Brain pericyte (primary cell): ENCODE measurements around the gene WDR4.
"Not testable (repeated sequence)": the region's sequence is repeated elsewhere in the genome, so short reads cannot be mapped to it uniquely, and the experiment has no call there.

ENCODE experiments used
- DNase-seq: peaks from one replicate; pipeline ENCODE4 v3.0.0-alpha.2; 2012; ENCODE audit warnings: low read depth, low spot score

The WDR4 gene

DNA sequence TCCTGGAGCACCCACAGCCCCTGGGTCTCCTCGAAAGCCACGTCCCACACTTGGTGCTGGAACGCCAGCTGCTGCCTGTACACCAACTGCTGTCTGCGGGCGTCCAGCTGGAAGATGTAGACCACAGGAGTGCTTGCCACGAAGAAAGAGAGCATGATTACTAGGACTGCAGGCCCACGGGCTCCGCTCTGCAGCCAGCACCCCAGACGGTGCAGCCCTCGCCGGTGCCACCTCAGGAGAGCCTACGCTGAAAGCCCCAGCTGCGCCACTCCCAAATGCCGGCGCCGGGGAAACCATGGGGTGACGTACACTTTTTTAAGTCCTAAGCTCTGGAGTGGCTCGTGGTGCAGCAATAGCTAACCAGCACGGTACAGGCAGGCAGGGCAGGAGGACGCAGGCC is 25.7 kb downstream of the WDR4 start:
- DNase-seq = no peak

GRCh38 chr21:42852925-42853570 is 26.3 kb downstream of the WDR4 start:
- DNase-seq = no peak

- DNase-seq = no peak
Measured at GRCh38 chr21:42851812-42852665, 27.3 kb downstream of the WDR4 start.

GRCh38 chr21:42850866-42851391 is 28.4 kb downstream of the WDR4 start:
- DNase-seq = no peak

DNA sequence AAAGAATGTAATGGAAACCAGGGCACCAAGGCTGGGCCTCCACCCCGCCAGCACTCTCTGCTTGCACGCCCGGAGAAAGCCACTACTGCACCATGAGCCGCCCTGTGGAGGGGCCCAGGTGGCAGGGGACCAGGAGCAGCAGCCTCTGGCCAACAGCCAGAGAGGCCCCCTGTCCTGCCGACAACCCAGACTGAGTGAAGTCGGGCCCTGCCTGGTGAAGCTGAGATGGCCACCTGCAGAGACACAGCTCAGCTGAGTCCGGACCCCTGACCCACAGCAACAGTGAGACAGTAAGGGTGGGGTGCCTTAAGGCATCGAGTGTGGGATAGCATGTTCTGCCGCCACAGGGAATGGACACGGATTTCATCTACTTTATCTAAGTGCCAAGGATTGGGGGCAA is 28.9 kb downstream of the WDR4 start:
- no peak for DNase-seq

GRCh38 chr21:42849759-42850412 is 29.5 kb downstream of the WDR4 start:
- no peak for DNase-seq

DNA sequence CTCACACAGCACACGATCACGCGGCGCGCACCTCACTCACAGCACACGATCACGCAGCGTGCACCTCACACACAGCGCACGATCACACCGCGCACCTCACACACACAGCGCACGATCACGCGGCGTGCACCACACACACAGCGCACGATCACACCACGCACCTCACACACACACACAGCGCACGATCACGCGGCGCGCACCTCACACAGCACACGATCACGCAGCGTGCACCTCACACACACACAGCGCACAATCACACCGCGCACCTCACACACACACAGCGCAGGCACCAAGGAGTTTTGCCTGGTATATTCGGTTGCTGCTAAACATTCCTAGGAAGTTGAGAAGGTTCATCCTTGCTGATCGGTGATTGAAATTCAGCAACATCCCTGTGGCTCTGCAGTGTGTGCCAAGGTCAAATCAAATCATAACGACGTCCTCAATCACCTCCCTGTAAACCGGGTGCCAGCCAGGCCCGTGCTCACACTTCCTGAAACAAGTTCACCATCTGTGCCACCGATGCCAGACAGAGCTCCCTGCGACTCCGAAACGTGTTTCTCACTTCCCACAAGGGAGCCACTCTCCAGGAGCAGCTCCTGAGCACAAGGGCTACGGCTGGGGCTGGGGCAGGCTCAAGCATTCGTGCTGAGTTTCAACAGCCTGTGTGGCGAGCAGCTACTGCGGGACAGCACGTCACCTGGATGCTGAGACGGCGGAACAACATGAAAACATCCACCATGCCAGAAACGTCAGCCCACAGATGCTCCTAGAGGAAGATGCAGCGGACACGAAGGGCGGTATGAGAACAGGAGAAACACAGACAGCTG is 30.2 kb downstream of the WDR4 start:
- no peak for DNase-seq

DNA sequence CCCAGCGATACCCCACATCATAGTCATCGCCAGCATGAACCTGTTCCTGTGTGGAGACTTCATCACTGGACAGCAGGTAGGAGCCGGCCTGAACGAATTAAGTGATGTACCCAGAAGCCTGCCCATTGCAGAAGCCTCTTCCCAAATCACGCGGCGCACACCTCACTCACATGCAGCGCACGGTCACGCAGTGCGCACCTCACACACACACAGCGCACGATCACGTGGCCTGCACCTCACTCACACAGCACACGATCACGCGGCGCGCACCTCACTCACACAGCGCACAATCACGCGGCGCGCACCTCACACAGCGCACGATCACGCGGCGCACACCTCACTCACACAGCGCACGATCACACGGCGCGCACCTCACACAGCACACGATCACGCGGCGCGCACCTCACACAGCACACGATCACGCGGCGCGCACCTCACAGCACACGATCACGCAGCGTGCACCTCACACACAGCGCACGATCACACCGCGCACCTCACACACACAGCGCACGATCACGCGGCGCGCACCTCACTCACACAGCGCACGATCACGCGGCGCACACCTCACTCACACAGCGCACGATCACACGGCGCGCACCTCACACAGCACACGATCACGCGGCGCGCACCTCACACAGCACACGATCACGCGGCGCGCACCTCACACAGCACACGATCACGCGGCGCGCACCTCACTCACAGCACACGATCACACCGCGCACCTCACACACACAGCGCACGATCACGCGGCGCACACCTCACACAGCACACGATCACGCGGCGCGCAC is 31.0 kb downstream of the WDR4 start:
- DNase-seq = not testable (repeated sequence)

DNA sequence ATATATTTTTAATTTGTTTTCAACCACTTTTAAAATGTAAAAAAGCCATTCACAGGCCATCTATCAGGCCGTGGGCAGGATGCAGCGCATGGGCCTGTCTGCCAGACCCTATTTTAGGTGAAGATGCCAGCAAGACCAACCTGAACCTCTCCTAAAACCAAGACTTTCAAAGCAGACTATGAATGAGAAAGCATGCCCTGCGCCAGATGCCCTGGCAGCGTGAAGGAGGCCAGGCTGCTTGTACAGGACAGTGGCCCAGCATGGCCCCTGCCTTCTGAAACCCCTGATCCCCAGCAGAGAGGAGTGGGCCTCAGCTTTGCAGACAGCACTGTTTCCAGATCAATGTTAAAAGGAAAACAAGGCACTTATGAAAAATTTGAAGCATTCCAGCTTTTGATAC is 31.6 kb downstream of the WDR4 start:
- DNase-seq = no peak

GRCh38 chr21:42847051-42847707 is 32.2 kb downstream of the WDR4 start:
- DNase-seq = no peak

DNA sequence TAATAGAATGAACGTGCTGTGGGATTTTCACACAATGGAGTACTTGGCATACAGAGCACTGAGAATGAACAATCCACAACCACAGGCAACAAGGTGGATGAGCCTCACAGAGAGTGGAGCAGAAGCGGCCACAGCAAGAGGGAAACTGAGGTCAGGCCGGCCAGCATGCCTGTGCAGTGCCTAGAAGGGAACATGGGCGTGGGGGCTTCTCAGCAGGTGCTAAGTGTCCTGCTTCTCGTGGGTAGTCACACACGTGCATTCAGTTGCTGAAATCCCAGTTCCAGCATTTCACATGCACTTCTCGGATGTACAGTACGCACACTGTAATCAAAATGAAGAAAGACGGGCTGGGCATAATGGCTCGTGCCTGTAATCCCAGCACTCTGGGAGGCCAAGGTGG is 33.1 kb downstream of the WDR4 start:
- DNase-seq = no peak

DNA sequence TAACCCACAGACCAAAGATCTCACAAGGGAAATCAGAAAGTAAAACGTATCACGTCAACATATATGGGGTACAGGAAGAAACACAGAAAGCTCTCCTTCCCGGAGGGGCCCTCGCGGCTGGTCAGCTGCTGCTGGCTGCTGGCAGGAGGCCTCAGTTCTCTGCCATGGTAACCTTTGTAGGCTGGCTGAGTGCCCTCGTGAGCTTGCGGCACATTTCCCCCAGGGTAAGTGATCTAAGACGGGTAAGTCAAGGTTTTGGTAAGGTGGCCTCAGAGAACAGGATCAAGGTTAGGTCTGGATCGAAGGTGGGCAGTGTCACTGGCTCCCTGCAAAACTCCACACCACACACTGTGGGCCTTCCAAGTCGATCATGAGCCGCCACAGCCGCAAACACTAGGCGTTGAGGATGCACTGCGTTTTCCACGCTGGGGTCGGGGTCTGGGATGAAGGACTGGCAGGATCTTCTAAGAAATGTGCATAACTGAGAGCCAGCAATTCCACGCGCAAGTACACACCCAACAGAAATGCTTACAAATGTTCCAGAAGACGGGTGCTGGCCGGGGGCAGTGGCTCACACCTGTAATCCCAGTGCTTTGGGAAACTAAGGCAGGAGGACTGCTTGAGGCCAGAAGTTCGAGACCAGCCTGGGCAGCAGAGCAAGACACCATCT is 33.9 kb downstream of the WDR4 start:
- no peak for DNase-seq

- DNase-seq = no peak
Measured at GRCh38 chr21:42844411-42845113, 34.8 kb downstream of the WDR4 start.

DNA sequence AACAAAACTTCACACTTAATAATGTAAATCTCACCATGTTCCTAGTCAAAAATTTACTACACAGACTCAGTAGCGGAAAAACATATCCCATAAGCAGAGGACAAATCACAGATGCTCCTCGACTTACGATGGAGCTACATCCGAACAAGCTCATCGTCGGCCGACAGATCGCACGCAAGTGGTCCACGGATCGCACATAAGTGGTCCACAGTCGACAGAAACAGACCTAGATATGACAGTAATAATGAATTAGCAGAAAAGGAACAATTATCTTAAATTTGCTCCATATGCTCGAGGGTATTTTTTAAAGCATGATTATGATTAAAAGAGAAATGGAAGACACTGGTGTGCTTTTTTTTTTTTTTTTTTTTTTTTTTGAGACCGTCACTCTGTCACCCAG is 36.3 kb downstream of the WDR4 start:
- DNase-seq = no peak

- not testable (repeated sequence) for DNase-seq
Measured at GRCh38 chr21:42841916-42842655, 37.3 kb downstream of the WDR4 start.

GRCh38 chr21:42841156-42841915 is 38.0 kb downstream of the WDR4 start:
- DNase-seq = no peak

DNA sequence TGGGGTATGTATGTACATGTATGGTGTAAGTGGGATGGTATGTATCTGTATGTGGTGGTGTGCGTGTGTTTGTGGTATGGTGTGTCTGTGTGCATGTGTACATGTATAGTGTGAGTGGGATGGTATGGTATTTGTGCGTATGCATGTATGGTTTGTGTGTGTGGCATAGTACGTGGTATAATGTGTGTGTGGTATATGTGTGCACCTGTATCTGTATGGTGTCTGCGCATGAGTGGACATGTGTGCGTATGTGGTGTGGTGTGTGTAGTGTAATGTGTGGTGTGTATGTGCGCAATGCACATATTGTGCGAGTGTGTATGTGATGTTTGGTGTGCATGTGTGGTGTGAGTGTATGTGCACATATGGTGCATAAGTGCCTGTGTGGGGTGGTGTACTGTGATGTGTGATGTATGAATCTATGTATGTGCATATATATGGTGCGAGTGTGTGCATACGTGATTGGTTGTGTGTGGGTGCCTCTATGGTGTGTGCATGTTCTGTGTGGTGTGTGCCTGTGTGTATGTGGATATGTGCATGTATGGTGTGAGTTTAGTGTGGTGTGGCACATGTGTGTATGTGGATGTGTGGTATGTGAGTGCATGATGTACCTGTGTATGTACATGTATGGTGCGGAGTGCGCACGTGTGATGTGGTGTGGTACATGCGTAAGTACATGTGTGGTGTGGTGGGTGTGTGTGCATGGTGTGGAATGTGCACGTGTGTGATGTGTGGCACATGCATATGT is 38.8 kb downstream of the WDR4 start:
- DNase-seq = no peak
